HL-60/S4 (cell line): ENCODE measurements around the gene ADRB1.

Experiments used
- in situ Hi-C: fragments of 300-500 bp; cut with MboI; formaldehyde crosslinking; loops from 2 replicates; pipeline ENCODE4 v1.14.3; 2022; ENCODE audit warnings: low sequenced_read_pairs

ADRB1 gene

DNA sequence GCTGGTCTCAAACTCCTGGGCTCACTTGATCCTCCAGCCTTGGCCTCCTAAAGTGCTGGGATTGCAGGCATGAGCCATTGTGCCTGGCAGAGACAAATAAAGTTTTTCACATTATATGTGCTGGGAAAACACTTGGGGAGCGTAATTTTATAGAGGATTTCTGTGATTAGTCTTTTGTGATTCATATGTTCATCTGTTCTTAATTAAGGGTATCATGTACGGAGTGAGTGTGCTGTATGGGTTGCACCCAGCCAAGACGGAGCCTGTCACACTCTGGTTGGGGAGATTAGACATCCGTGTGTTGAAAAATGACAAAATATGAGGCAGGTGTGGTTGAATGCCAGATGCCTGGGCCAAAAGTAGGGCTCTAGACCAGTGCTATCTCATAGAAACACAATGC is 10.3 kb downstream of the ADRB1 start:
- in situ Hi-C loops, result no loop called here

DNA sequence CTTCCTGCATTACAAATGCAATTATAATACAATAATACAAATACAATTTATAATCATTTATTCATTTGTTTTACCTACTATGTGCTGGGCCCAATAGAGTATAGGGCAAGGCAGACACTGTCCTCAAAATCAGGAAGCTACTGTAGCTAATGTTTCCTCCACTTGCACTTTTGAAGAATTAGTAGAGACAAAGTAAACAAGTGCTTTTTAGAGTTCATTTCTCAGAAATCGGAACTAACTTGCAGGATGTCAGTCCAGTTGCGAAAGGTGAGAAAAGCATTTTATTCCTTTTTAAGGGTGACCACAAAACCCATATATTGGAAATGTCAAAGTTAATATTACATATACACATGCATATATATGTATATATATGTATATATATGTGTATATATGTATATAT is 14.2 kb downstream of the ADRB1 start:
- in situ Hi-C loops, result no loop called here

DNA sequence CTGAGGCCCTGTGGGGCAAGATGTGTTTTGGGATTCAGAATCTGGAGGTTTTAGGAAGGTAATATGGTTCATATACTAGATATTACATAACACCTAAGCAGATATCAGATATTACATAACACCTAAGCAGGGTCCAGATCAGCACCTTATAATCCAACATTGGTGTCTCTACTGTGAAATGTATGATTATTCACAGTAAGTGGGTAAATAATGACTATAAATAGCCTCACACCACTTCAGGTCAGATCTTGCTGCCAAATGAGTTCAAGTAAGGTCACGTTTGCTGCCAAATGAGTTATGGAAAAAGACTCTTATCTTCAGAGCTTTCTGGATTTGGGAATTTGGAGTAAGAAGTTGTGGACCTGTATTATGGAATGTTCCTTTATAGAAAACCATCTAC is 14.6 kb downstream of the ADRB1 start:
- in situ Hi-C loops, result no loop called here

DNA sequence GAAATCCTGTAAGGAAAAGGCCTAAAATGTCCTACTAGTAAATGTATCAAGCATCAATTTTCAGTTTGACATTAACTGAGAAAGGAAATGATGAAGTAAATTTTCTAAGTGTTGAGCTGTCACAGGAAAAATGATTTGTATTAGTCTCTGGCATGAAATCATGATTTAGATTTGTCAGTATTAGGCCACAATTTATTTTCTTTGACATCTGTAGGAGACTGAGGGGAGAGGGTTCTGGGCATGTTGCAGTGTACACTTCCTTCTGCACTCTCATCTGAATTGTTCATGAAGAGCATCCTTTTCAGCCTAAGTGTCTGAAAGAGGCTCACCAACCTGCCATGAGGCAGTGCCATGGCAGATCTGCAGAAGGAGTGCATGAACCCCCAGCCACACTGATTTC is 15.9 kb downstream of the ADRB1 start:
- in situ Hi-C loops, result no loop called here

- in situ Hi-C loops, result no loop called here
These were observed 16.8 kb downstream of the ADRB1 start for GRCh38 chr10:114060456-114060855.

- in situ Hi-C loops, result no loop called here
These were observed 17.5 kb downstream of the ADRB1 start for GRCh38 chr10:114061148-114061547.

DNA sequence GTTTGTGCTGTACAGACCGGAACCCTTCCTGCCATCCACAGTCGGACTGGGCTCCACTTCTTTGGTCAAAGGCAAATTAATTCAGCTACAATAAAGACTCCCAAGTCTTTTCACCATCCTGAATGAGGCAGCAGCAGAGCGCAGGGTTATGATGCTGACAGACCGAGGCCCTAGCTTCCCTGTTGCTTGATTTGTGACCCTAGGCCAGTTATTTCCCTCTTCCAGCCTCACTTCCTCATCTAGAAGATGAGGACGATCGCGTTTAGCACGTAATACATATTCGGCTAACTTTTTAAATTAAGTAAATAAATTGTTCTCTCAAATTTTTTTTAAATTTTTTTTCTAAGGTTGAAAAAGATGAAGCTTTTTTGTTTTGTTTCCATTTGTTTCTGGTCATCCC is 18.1 kb downstream of the ADRB1 start:
- in situ Hi-C loops, result no loop called here

DNA sequence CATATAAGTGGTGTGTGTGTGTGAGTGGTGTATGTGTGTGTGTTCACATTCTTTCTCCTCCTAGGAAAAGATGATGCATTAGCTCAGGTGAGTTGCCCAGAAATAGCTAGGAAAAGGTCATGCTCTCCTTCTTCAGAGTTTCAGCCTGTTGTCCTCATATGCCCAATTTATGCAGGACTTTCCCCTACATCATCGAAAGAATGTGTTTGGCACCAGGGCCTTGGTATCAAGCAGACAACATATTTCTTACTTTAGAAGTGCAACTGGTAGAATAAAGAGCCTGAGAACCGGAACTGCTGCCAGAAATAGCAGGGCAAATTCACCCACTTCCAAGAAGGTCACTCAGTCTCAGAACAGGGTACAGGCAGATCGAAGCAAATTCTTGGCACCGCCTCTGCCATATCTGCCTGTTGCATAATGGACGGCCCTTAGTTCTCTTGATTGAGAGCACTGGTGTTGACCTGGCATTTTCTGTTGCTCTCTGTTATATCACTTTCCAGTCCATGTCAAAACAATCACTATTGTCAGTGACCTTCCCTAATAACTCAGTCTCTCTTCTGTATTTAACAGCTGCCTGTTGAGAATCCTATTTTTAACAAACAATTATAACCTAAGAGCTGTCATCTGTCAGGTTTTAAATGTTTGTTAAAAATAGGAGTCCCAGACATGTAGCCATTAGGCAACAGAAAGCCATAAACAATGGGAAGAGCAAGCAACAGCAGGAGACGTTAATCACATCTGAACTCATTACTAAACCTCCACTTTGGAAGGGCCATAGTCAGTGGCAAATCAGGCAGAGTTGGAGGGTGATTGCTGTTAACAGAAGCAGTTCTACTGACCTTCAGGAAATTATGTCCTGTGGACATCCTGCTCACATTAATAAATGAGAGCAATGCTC is 20.7 kb downstream of the ADRB1 start:
- in situ Hi-C loops, result no loop called here

DNA sequence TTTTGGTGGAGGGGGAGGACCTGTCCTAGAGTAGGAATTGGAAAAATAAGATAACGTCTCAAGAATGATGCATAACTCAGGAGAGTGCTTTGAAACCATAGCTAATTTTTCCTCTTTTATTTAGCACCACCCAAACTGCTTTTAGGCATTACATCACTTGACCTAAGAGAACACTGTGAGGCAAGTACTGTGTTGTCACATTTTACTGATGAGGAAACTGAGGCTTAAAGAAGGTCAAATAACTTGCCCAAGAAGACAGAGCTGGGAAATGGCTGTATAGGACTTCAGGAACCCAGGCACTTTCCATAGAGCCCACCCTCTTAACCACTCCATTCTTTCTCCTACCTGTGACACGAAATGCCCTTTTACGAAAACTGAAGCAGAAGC is 21.4 kb downstream of the ADRB1 start:
- in situ Hi-C loops, result no loop called here

- in situ Hi-C loops, result no loop called here
These were observed 24.5 kb downstream of the ADRB1 start for GRCh38 chr10:114068054-114068707.

- in situ Hi-C loops, result no loop called here
These were observed 27.0 kb downstream of the ADRB1 start for GRCh38 chr10:114070710-114071109.

DNA sequence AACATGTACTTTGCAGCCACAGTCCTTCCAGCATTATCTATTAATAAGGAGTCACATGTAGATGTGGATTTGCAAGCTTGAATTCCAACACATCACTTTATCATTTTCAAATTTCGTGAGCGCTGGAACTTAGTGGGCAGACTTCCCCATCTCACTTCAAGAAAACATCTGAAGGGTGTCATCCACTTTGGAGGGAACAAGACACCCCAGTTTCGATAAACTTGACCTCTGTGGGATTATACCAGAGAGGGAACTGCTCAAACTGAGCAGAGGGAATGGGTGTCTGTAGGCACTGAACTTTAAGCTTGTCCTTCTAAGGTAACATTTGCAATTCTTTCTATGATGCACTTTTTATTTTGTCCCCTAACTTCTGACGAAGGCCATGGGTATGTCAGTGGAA is 27.5 kb downstream of the ADRB1 start:
- in situ Hi-C loops, result no loop called here

GRCh38 chr10:114073395-114074186 is 29.9 kb downstream of the ADRB1 start:
- in situ Hi-C loops, result no loop called here

DNA sequence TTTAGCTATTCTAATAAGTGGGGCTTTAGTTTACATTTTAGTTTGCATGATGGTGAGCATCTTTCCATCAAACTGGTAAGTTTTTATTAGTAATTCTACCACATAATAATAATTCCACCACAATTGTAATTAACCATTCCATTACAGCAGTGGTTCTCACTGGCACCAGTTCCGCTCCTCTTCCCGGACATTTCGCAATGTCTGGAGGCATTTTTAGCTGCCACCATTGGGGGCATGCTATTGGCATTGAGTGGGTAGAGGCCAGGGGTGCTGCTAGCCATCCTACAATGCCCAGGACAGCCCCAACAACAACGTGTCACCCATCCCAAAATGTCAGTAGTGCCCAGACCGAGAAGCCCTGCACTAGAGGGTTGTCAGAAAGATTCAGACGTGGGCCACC is 31.4 kb downstream of the ADRB1 start:
- in situ Hi-C loops, result no loop called here

GRCh38 chr10:114077347-114077746 is 33.7 kb downstream of the ADRB1 start:
- in situ Hi-C loops, result no loop called here

DNA sequence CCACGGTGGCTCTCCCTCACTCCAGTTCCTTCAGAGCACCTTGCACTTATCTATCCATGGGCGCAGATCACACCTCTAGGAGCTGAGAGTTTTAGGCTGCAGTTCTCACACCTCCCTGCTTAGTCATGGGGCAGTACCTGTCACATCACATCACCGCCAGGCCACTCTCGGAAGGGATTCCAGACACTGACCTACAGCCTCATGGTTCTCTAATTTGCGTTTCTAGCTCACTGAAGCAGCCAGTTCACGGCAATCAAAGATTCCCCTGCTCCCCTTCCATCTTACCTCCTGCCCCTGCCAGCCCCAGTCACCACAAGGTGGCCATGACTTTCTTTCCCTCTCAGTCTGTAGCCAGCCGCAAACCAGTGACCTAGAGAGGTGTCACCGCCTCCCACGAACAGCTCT is 34.2 kb downstream of the ADRB1 start:
- in situ Hi-C loops, result no loop called here

DNA sequence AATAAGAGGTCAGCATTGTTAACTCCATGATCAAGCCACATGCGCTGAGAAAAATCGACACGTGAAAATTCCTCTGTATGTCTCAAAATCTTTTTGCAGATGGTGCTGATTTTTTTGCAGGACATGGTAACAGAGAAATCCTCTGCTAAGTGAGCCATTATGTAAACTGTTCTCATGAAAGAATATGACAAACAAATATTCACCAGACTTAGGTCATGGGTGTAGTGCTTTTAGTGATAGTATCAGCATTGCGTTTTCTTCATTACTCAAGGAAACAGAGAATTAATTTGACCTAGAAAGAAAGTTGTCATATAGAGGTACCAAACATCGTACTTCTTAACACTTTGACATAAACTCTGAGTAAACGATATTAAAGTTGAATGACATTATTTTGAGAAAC is 34.7 kb downstream of the ADRB1 start:
- in situ Hi-C loops, result no loop called here

- in situ Hi-C loops, result no loop called here
These were observed 35.8 kb downstream of the ADRB1 start for GRCh38 chr10:114079421-114079820.

GRCh38 chr10:114081911-114082583 is 38.4 kb downstream of the ADRB1 start:
- in situ Hi-C loops, result no loop called here

- in situ Hi-C loops, result no loop called here
These were observed 39.4 kb downstream of the ADRB1 start for GRCh38 chr10:114083040-114083439.

DNA sequence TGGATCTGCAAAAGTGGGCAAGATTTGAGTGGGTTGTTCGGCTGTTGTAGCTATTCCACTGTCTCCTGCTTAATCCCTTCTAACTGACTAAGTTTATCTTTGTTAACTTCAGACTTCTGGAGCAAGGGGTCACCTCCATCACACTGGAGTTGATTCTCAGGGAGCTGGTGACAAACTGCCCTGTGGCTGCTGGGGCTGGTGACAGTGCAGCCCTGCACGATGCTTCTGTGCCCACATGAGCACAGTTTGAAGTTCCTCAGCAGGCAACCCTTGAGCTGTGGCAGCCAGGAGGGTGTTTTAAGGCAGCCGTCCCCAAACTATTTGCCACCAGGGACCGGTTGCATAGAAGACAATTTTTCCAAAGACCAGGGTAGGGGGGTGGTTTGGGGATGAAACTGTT is 40.5 kb downstream of the ADRB1 start:
- in situ Hi-C loops, result no loop called here
